ENCODE data around the gene BORCS6.

GRCh38 chr17:8227238-8227581, 37.2 kb upstream of the BORCS6 start:
- TF ChIP-seq GATA3 (IDR thresholded peaks at IDR 0.05; ENCODE audit: low read depth, low read length) (no peak), GATA2 (IDR thresholded peaks at IDR 0.05; ENCODE audit: low read depth, low read length) (no peak)

Measured in SH-SY5Y (cell line).